Activated CD8-positive, alpha-beta memory T cell treated with anti-CD3 and anti-CD28 coated beads, Interleukin-2, amount 50 U/mL, for 48 hours (primary cell): ENCODE results near the gene ROBO2.

Source experiments
- DNase-seq: peaks from one replicate; pipeline ENCODE4 v3.0.0-alpha.2; 2020

Gene ROBO2

DNA sequence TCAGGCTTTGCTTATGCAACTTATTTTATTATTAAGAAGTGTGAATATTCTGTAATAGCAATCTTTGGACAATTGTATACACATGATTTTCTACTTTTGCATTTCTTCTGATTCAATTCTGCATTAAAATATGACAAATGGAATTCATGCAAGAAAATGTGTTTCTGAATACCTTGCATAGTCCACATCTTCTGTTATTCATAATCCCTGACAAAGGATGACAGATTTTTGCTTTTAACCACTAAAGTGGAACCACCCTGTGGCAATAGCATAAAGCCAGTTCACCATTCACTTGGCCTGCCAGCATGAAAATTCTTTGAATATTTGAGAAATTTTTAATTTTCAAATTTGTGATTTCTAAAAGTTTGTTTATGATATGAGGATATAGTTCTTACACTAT is 397.0 kb downstream of the ROBO2 start:
- no peak for DNase-seq

- no peak for DNase-seq
Measured at GRCh38 chr3:77446084-77446483, 406.2 kb downstream of the ROBO2 start.

- no peak for DNase-seq
Measured at GRCh38 chr3:77446761-77447160, 406.9 kb downstream of the ROBO2 start.

GRCh38 chr3:77449459-77450350 is 409.8 kb downstream of the ROBO2 start:
- DNase-seq: no peak

DNA sequence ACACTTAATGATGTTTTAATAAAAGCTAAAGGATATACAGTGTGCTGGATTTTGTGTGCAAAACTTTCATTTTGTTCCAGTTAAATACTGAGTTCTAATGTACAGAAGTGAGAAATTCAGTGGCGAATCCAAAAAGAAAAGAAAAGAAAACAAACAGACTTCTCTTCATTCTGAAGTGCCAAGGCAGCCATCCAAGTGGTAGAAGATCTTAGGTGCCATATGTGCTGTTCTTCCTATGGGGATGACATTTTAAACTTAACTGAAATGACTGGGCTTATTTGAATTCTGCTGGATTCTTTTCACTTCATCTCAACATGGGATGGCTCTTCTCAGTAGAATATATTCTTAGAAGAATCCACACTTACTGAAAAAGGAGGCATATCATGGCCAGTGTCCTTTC is 416.5 kb downstream of the ROBO2 start:
- no peak for DNase-seq

DNA sequence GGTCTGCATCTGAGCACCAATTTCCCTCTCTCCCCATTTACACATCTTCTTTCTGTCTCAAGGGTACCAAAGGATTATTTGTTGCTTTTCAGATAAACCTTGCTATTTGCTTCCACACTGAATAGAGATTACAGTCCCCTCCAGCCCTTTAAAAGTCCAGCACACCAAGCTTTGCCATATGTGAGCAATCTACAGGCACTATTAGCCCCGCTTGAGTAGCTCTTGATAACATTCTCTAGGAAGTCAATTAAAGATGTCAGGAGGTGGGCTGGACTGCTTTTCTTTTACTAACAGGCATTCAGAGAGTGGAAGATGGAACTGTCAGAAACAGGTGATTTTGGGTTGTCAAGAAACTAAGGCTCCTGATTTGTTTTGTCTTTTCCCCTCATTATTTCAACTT is 417.0 kb downstream of the ROBO2 start:
- DNase-seq: no peak

DNA sequence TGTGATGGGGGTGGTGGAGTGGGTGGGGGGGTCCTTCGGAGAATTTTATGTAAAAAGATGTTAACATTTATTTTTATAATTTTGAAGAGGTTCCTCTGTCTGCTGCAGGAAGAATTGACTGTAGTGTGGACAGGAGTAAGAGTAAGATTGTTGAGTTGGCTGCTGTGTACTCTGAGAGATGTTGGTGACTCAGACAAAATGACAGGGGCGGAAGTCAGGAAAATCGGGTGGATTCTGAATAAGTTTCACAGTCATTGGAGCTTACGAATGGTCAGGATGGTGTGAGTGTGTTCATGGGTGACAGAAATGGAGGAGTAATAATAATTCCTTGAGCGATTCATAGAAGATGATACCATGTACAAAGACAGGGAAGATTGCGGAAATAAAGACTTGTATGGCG is 420.0 kb downstream of the ROBO2 start:
- no peak for DNase-seq

DNA sequence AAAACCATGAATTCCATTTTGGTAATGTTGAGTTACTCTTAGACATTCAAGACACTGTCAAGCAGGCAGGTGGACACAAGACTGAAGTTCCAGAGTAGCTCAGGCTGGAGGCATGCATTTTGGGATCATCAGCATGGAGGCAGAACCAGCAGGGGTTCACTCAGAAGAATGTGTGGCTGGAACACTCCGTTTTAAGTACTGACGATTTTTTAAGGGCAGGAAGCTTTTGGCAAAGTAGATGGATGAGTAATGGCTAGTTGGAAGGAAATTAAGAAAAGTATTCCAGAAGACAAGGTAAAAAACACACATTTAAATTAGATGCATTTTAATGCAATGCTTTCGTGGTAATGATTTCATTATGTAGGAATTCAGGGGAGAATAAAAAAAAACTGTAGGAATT is 420.4 kb downstream of the ROBO2 start:
- DNase-seq: no peak

- DNase-seq: no peak
Measured at GRCh38 chr3:77462951-77463350, 423.1 kb downstream of the ROBO2 start.

DNA sequence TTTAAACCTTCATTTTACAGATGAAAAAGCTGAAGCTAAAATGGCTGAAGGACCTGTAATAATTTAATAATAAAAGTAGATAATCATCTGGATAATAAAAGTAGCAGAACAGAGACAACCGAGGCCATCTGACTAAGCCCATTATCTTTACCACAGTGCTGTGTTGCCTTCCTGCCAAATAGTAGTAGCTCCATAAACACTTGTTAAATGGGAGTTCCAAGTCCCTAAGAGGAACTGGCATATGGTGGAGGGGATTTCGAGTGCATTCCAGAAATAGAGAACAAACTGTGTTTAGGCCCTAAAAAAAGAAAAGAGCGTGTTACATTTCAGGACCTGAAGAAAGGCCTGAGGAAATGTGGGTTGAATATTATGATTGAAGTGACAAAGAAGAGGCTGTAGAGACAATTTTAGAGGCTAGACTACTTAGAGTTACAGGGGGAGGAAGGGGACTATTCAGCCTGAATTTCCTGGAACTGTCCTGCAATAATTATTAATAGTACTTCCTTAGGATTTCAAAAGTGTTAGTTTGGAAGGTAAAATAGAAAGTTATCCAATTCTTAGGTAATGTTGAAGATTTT is 424.3 kb downstream of the ROBO2 start:
- no peak for DNase-seq

DNA sequence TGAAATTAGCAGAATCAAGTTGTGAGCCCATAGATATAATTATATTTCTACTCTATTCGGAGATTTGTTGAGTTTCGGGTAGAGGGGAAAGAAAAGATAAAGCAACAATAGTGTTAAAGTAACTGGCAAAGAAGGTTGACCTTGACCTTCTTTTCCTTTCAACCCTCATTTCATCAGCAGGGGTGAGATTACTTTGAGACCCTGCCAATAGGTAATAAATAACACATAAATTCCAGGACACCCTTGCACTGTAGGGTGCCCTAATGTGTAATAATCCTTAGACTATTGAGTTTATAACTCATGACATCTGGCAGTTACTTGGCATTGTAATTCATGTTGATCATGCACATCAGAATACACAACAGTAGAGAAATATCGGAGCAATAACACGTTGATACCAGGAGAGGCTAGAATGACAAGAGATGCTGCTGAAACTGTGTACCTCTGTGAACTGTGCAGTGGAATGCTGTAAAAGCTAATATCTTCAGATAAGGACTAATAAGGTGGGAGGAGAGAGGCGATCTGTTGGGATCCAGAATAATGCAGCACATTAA is 426.7 kb downstream of the ROBO2 start:
- no peak for DNase-seq

GRCh38 chr3:77467702-77468625 is 428.1 kb downstream of the ROBO2 start:
- DNase-seq: no peak

DNA sequence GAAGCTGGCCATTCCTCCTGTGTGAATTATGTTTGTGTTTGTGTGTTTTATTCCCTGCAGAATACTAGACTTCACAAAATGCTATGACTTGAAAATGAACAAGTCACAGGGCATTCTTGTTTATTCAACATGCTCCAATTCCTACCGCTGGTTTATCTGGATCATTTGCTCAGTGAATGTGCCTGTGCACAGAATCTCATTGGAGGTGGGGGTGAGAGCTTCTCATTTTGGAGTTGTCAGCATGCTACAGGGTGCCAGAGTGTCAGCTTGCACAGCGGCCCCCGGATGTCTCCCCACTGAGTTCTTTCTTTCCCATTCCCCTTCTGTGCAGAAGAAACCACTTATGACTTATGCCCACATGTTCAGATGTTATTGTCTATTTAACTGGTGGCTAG is 428.7 kb downstream of the ROBO2 start:
- no peak for DNase-seq

GRCh38 chr3:77475507-77475906 is 435.6 kb downstream of the ROBO2 start:
- no peak for DNase-seq

- DNase-seq: no peak
Measured at GRCh38 chr3:77479021-77479420, 439.1 kb downstream of the ROBO2 start.

GRCh38 chr3:77489216-77489615 is 449.3 kb downstream of the ROBO2 start:
- no peak for DNase-seq

DNA sequence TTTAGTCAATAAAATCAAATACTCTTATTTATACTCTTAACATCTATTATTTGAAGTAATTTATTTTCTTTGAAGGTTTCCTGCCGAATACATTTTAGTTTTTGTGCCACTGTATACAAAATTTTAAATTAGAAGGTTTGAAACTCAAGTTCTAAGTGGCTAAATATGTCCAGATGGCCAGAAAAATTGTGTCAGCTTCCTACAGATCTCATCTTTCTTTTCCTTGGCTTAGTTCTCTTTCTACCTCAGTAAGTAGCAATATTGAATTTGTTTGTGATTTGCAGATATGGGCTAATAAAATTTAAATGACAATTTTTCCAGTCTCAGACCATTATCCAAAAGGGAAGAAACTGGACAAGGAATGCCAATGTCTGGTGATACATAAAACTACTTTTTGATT is 452.1 kb downstream of the ROBO2 start:
- DNase-seq: no peak

GRCh38 chr3:77500721-77501120 is 460.8 kb downstream of the ROBO2 start:
- no peak for DNase-seq

DNA sequence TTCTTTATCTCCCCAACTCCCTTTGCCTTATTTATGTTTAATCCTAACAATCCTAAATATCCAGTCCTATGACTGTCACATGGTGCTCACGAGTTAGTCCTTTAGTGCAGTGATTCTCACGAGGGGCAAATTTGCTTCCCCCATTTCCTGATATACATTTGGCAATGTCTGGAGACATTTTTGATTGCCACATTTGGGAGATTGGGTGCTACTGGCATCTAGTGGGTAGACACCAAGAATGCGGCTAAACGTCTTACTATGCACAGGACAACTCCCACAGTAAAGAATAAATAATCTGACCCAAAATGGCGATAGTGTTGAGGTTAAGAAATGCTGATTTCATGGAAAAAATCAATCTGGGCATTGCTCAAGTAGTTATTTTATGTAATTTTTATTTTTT is 466.5 kb downstream of the ROBO2 start:
- no peak for DNase-seq

GRCh38 chr3:77513542-77513941 is 473.6 kb downstream of the ROBO2 start:
- no peak for DNase-seq

- no peak for DNase-seq
Measured at GRCh38 chr3:77514766-77515165, 474.9 kb downstream of the ROBO2 start.

- no peak for DNase-seq
Measured at GRCh38 chr3:77524463-77524862, 484.6 kb downstream of the ROBO2 start.
